Heart left ventricle (tissue), 13 donors: ENCODE data around the gene ALPK3.

ENCODE experiments used
- POLR2A ChIP-seq, 2 donors: fragments of 450-650 bp; IDR thresholded peaks; one replicate each; pipeline ENCODE4 v1.6.1; 2017; ENCODE audit warnings: antibody characterized with exemption in 2 of 2, mild to moderate bottlenecking in 2 of 2, moderate library complexity in 2 of 2
- TF ChIP-seq, protein P1 (sequence below), 12 donors: fragments of 200-600 bp; sonication (generic) in 4 of 12; IDR thresholded peaks; one replicate each; pipeline versions ENCODE4 v1.5.0 to v1.8.0; 2018 to 2022; ENCODE audit warnings: antibody characterized with exemption in 12 of 12, mild to moderate bottlenecking in 5 of 12
- donor health status: ischemic (EF 13 %, LVEDD 7.1; RV severe dilation, severe dysfunction).
- donor health status: DM: no; HTN: yes; CAD: no.
- donor health status: DM: no; HTN: no; CAD: no.
- donor health status: ischemic (EF 25% LVEDD 6.9; RV normal size, moderate dysfunction).
- donor health status: ischemic (EF 25% LVEDD 5.7; RV mildly dilated, moderate dysfunction).
- donor health status: ischemic (EF 35%, LVEDD 5.7; RV mildly dilated, moderate dysfunction).
- donor health status: nonischemic (EF 11% LVEDD 7.7; RV severe dilation, severe dysfunction).
- donor health status: DM: yes; HTN: yes; CAD: no.
- donor health status: PGD.
- donor health status: ischemic (EF 29% LVEDD 5.4; RV normal size, mild dysfunction).
- donor health status: nonischemic (EF 23%, LVEDD 6.1; RV moderate dilation, normal function).

DNA sequence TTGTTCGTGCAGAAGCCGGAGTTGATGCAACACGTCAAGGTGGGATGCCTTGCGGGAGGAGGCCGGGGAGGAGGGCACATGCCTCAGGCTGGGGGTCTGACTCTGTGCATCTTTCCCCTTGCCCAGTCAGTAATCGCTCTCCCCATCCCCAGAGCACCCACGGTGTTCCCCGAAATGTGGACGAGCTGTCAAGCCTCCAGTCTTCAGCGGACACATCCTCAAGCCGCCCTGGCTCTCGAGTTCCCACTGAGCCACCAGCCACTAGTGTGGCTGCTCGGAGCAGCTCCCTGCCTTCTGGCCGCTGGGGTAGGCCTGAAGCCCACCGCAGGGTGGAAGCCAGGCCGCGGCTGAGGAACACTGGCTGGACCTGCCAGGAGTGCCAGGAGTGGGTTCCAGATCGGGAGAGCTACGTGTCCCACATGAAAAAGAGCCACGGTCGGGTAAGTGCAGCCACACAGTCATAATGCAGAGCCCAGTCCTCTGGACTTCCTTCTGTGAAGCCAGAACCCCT lies 18.7 kb upstream of the ALPK3 start:
- TF ChIP-seq, protein P1, sequence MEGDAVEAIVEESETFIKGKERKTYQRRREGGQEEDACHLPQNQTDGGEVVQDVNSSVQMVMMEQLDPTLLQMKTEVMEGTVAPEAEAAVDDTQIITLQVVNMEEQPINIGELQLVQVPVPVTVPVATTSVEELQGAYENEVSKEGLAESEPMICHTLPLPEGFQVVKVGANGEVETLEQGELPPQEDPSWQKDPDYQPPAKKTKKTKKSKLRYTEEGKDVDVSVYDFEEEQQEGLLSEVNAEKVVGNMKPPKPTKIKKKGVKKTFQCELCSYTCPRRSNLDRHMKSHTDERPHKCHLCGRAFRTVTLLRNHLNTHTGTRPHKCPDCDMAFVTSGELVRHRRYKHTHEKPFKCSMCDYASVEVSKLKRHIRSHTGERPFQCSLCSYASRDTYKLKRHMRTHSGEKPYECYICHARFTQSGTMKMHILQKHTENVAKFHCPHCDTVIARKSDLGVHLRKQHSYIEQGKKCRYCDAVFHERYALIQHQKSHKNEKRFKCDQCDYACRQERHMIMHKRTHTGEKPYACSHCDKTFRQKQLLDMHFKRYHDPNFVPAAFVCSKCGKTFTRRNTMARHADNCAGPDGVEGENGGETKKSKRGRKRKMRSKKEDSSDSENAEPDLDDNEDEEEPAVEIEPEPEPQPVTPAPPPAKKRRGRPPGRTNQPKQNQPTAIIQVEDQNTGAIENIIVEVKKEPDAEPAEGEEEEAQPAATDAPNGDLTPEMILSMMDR (IDR thresholded peaks at IDR 0.05): no peak
- no peak for TF ChIP-seq POLR2A (IDR thresholded peaks at IDR 0.05)
